Measurements from ENCODE around the gene FNDC11. TPM values are rescaled to one million over a fixed set of nuclear protein-coding genes. Genes with fewer than 3 reads are reported as not detected.

The FNDC11 gene
- total RNA-seq, 6 experiments from 2014 or later: not detected

DNA sequence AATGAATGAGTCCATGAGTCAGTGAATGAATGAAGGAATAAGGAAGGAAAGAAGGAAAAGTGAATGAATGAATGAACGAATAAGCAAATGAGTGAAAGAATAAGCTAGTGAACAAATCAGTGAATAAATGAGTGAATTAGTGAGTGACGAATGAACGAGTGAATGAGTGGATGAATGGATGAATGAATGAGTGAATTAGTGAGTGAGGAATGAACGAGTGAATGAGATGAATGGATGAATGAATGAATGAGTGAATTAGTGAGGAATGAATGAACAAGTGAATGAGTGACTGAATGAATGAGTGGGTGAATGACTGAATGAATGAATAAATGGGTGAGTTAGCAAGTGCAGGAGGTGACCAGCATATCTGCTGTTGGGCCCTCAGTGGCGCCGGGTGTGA lies 10.2 kb upstream of the FNDC11 start:
- 67% methylated on average over 5 of the region's 6 CpGs for WGBS (ENCODE audit: insufficient coverage, low coverage, low lambda C conversion rate, missing lambda C conversion rate)
- Histone ChIP-seq H3K9me3 (no peaks in the 10 kb centered on the region), H3K4me1 (no peaks in the 10 kb centered on the region), H3K36me3 (no peaks in the 10 kb centered on the region), H3K27me3 (no peaks in the 10 kb centered on the region), H3K27ac (no peak overlapping the region), H3K4me3 (no peak overlapping the region)
- intact Hi-C loops (cut with DNase I): loop anchor here in 1 of 2 donors (10.0 kb wide), 1 partner anchor 431 kb away; the partner anchor contains the start of gene SAMD10
- no peak for DNase-seq
- no peak for TF ChIP-seq POLR2A (IDR thresholded peaks at IDR 0.05)
- TF ChIP-seq CTCF (IDR thresholded peaks at IDR 0.05): no peak
- no peak for ATAC-seq

DNA sequence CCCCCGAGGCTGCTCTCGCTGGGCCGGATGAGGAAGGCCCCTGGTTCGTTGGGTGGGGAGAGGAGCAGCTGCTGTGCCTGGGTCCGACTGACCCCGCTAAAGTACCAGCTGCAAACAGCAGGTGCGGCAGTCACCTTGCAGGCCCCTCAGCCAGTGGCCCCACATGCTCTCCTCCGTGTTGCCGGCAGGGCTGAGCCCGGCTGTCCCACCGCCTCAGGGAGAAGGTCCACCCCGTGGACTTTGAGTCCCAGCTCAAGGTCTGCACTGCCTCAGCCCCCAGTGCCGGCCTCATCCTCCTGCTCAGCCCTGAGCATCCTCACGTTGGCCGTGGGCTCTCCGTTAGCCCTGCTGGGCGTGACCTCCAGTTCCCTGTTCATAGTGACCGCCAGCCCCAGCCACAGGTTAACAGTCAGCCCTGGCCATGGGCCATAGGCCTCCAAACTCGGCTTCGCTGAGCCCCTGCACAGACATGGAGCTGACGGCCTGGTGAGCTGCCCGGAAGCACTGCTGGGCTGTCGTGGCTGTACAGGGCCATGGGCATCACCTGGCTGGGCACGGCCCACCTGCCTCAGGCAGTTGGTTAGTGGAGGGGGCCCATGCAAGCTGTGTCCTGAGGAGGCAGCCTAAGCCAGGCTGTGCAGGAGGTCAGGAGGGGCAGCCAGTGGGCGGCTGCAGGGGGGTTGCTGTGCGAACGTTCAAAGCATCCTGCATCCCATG lies 9.6 kb upstream of the FNDC11 start:
- no peaks in the 10 kb centered on the region for H3K9me3 ChIP-seq
- TF ChIP-seq POLR2A (IDR thresholded peaks at IDR 0.05): no peak
- TF ChIP-seq CTCF (IDR thresholded peaks at IDR 0.05): no peak
- no peak overlapping the region for H3K4me3 ChIP-seq
- 48% methylated on average over 5 of the region's 27 CpGs for WGBS (ENCODE audit: insufficient coverage, low coverage, low lambda C conversion rate, missing lambda C conversion rate)
- H3K36me3 ChIP-seq: no peaks in the 10 kb centered on the region
- DNase-seq: no peak
- ATAC-seq: no peak
- no peaks in the 10 kb centered on the region for H3K27me3 ChIP-seq
- H3K27ac ChIP-seq: no peak overlapping the region
- intact Hi-C loops (cut with DNase I): loop anchor here in 1 of 2 donors (10.0 kb wide), 1 partner anchor 430 kb away; the partner anchor contains the start of gene SAMD10
- H3K4me1 ChIP-seq: no peaks in the 10 kb centered on the region

GRCh38 chr20:63544958-63545516 lies 8.9 kb upstream of the FNDC11 start:
- Histone ChIP-seq H3K36me3 (no peaks in the 10 kb centered on the region), H3K9me3 (no peaks in the 10 kb centered on the region), H3K27me3 (no peaks in the 10 kb centered on the region), H3K4me3 (no peak overlapping the region), H3K27ac (no peak overlapping the region), H3K4me1 (no peaks in the 10 kb centered on the region)
- no peak for DNase-seq
- intact Hi-C loops (cut with DNase I): loop anchor here in 1 of 2 donors (10.0 kb wide), 1 partner anchor 430 kb away; the partner anchor contains the start of gene SAMD10
- 60% methylated on average over 1 of the region's 19 CpGs for whole genome bisulfite sequencing (ENCODE audit: insufficient coverage, low coverage, low lambda C conversion rate, missing lambda C conversion rate)
- ATAC-seq: no peak
- no peak for TF ChIP-seq POLR2A (IDR thresholded peaks at IDR 0.05)
- TF ChIP-seq CTCF (IDR thresholded peaks at IDR 0.05): no peak

DNA sequence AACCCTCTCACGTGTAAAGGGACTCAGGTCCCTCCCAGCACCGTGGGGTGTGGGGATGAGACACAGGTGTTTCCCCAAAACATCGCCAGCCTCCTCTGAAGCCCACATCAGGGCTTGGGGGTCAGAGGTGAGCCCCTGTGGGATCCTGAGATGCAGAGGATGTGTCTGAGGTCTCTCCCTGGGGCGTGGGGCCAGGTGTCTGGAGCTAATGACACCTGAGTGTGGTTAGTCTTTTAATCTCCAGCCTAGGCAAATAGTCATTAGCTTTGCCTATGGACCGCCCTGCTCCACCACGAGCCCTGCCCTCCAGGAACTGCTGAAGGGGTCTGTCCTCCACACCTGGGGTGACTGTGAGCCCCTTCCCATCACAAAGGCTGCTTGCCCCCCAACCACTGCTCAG lies 8.1 kb upstream of the FNDC11 start:
- no peak overlapping the region for H3K27ac ChIP-seq
- H3K27me3 ChIP-seq: no peaks in the 10 kb centered on the region
- 0% methylated on average over 1 of the region's 6 CpGs for WGBS (ENCODE audit: insufficient coverage, low coverage, low lambda C conversion rate, missing lambda C conversion rate)
- intact Hi-C loops (cut with DNase I): loop anchor here in 1 of 2 donors (10.0 kb wide), 1 partner anchor 429 kb away; the partner anchor contains the start of gene SAMD10
- no peak for TF ChIP-seq CTCF (IDR thresholded peaks at IDR 0.05)
- no peak for TF ChIP-seq POLR2A (IDR thresholded peaks at IDR 0.05)
- ATAC-seq: no peak
- no peaks in the 10 kb centered on the region for H3K9me3 ChIP-seq
- H3K36me3 ChIP-seq: no peaks in the 10 kb centered on the region
- no peak for DNase-seq
- H3K4me1 ChIP-seq: no peaks in the 10 kb centered on the region
- H3K4me3 ChIP-seq: no peak overlapping the region
